NCI-H2107 treated with DMSO at 0.1 percent for 48 hours (cell line): ENCODE data around the gene NCKAP1.
A peak's percentile ranks its signal among the peaks of the same experiment; 100 is the strongest.
"Not testable (repeated sequence)": the region's sequence is repeated elsewhere in the genome, so short reads cannot be mapped to it uniquely, and the experiment has no call there.

Source experiments
- DNase-seq: peaks from one replicate; lab custom pipeline; 2025; ENCODE audit not compliant: unreplicated experiment; lab: John Stamatoyannopoulos, UW

Gene NCKAP1

DNA sequence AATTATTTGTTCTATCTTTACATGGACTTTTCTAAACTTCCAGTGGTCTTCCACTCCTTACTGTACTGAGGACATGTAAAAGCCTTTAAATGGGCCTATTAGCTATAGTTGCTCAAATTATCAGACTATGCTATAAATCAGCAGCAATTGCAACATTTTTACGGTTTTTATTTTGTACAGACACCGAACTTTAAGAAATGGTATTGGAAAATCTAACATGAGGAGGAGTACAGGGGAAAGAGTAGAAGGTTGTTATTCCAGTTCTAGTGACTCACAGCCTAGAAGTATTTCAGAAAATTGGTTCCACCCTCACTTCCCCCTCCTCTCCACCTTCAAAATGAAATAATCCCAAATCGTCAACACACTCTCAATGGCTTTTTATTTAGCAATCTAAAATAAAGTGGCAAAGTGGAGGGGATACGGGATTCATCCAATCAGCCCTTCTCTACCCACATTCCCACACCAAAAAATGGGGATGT lies 1.1 kb downstream of the NCKAP1 start:
- DNase-seq = peak; percentile 25

DNA sequence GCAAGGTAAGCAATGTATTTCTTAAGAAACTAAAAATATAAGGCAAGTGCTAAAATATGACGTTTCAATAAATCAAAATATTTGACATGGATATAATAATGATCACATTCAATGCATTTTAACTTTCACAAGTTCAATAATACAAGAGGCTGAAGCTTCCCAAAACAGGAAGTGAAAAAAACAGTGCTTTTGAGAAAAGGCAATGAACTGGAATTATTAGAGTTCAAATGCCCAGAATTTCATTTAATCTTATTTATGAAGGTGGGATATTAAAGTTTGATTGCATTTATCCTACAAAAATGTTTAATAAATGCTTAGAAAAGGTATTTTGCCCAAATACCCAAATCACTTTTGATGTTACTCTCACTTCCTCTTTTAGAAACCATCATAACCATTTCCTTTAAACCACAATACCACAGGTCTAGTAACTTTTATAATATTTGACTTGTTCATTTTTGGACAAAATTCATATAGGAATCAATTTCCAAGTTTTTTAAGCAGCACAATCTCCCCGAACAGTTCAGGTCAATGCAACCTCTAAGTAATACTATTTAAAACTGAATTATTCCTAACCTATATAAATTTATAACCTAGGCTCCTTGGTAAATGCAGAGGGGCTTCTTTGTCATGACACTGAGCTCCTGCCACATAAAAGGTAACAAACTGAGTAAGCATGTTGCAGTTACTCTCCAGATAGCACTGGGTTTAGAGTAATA lies 2.1 kb downstream of the NCKAP1 start:
- DNase-seq = no peak

DNA sequence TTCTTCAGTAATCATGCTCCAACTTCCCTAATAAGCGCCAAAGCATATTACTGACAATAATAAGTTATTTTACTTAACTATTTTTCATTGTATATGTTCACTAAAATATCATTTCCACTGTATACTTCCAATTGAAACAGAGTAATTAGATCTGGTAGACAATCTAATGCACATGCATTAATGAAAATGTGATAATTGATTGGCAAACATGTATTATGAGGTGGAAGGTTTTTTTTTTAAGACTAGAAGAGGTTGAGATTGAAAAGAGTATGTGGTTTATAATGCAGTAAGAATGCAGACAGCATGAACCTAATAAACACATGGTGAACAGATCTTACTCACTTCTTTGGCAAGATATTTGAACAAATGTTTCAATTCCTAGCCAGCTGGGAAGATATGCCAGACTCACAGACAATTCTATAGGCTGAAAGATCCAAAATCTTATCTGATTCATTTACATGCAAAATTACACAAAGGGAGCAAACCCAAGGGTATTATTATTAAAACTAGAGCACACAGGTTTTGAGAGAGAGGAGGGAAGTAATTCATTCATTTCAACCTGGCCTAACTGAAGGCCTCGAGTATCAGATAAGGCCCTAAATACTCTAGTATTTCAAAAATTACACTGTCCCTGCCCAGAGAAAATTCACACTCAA lies 2.8 kb downstream of the NCKAP1 start:
- no peak for DNase-seq

DNA sequence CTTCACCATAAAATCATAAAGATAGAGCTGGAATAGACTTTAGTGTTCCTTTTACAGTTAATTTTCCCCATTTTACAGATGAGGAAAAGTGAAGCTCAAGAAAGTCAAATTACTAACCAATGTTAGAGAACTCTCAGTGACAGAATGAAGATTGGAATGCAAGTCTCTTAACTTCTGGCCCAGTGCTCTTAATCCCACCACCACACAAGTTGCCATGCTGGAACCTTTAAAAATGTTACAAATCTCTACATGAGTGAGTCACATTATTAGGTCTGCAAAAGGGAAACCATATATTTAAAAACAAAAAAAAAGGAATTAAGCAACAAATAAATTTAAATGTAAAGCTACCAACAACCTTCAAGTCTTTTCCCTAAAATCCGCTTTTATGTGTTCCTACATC lies 3.5 kb downstream of the NCKAP1 start:
- no peak for DNase-seq

DNA sequence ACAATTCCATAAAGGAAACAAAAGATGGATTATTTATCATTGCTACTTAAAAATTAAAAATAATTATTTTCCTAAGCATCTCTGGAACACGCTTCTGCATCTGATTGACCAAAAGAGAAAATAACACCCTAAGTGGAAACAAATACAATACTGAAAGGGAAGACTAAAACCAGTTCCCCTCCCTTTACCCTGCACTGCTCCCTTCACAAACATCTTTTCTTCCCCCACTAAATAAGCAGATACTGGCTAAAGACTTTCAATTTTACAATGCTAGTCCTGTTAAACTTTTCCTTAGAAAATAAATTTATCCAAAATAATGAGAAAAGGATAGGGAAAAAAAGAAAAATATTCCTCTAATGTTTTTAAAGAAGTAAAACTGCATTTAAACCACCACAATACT lies 4.3 kb downstream of the NCKAP1 start:
- no peak for DNase-seq

DNA sequence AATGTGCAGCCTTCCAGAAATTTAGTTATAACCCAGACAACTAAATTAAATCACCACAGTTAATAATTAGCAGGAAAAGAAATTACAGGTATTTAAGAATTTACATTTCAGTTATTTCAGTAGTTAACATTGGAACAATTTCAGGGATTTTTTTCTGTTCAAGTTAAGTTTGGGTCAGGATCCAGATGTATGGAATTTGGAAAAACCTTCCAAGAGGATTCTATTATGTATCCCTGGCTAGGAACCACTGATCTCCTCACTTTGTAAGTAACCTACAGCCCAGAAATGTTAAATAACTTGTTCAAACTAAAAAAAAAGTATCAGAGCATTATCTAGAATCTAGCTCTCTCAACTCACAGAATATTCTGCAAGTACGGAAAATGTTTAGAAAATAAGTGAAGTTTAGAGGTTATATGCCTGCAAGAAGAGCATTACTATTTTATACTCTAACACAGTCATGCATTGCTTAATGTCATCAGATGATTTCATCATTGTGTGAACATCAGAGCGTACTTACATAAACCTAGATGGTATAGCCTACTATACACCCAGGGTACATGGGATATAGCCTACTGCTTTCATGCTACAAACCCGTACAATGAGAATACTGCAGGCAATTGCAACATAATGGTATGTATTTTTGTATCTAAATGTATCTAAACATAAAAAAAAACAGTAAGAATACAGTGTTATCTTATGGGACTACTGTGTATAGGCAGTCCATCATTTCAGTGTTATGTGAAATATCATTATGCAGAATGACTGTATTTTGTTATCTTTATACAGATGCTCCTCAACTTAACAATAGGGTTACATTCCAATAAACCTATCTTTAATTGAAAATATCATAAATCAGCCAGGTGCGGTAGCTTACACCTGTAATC lies 6.1 kb downstream of the NCKAP1 start:
- no peak for DNase-seq

DNA sequence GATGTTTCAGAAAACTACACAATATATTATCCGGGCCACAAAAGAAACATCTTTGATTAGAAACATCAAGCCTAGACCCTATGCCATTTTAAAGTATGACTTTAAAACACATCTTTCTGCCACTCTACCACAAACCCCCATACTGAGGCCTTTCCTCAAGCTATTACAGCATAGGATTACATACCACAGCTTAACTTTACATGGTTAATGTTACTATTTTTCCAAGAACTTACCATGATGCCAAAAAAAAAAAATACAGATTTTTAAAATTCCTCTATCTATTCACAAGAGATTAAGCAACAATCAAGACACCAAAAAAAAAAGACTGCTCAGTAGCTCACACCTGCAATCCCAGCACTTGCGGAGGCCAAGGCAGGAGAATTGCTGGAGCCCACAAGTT lies 9.0 kb downstream of the NCKAP1 start:
- DNase-seq = no peak

DNA sequence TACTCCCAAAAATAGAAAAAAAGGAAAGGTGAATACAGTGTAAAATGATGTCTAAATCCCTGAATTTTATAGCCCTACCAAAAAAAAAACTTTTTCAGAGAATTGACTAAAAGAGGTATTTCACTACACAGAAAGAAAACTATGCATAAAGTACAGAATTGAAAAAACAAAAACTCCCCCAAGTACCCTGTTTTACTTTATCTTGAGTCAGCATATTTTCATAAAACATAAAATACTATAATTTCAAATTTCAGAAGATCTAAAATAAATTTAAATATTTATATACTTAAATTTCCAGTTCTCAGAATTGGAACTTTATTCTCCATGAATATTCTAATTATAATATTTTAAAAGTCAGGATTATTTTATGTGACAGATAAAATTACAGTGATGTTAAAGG lies 10.1 kb downstream of the NCKAP1 start:
- DNase-seq = no peak

DNA sequence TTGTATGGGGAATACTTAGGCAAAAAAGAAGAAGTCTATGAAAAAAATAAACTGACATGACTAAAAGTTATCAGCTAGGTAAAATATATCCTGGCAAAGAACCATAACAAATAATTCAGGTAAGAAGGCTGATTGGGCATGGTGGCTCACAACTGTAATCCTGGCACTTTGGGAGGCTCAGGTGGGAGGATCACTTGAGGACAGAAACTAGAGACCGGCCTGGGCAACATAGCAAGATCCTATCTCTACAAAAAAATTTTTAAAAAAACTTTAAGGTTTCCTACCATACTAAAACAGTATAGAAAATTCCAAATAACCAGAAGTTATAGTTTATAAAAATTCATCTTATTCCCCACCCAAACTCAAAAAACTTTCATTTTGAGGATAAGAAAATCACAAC lies 10.8 kb downstream of the NCKAP1 start:
- no peak for DNase-seq

DNA sequence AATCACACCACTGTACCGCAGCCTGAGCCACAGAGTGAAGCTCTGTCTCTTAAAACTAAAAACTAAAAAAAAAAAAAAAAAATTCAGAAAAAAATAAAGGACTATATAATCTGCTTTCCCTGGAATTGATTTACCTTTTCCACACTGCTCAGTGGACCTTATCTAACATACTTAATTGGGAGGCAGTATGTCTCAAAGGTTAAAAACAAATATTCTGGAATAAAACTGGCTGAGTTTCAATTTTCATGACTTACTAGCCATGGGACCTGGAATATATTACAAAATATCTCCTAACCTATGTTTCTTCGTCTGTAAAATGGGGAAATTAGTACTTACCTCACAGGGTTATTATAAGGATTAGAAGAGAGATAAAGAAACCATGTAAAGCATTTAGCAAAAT lies 11.8 kb downstream of the NCKAP1 start:
- DNase-seq = no peak

DNA sequence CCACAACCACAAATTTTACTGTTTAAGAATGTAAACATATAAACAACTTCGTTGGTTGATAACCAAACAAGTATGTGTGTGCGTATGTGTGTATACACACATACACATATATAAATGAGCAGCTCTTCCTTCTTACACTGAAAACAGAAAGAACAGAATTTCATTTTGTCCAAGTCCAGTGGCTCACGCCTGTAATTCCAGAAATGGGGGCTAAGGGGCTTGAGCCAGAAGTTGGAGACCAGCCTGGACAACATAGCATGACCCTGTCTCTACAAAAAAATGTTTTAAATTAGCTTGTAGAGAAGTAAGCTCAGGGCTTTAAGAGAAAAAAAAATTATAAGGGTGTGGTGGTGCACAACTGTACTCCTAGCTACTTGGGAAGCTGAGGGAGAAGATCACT lies 12.3 kb downstream of the NCKAP1 start:
- DNase-seq = no peak

DNA sequence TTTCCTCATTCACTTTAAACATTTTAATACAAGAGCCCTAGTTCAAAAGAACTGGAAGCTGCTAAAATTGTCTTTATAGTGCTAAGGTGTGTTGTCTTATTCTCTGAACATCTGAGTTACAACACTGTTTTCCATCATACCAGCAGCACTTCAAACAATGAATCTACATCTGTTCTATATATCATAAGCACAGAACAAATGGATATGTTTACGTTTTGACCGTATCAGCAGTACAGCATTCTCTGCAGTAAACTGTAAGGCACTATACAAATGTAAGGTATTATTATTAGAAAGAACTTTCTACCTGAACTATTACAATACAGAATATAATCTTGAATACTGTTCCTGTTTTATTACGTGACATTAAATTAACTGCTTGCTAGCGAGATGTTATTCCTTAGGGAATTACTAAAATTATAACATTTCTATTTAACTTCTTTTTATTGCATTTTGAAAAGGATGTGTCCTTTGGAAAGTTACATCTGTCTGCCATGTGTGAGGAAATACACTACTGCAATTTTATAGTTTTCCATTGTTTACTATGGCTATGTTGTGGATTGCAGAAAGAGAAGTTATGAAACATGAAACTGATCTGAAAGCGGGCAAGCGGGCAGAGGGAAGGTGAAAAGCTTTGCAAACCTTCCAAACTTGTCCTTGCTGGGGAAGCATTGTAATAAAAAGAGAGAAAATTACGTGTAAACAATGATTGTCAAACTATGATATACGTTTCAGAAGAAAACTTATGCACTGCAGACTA lies 13.7 kb downstream of the NCKAP1 start:
- no peak for DNase-seq

DNA sequence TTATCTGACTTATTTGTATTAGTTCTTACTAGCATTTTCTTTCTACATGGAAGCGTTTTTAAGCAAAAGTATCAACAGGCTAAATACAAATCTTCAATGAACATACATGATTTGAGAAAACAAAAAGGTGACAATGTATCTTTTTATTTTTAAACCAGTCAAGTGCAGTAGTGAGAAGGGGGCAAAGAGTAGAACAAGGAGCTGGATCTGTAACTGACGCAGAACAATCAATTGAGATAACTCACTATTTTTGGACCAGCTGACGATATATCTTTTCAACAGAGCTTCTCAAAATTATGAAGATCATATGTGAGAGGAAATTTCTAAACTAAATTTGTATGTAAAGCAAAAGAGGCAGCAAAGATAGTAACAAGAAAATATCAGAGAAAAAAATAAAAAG lies 15.5 kb downstream of the NCKAP1 start:
- DNase-seq = no peak

DNA sequence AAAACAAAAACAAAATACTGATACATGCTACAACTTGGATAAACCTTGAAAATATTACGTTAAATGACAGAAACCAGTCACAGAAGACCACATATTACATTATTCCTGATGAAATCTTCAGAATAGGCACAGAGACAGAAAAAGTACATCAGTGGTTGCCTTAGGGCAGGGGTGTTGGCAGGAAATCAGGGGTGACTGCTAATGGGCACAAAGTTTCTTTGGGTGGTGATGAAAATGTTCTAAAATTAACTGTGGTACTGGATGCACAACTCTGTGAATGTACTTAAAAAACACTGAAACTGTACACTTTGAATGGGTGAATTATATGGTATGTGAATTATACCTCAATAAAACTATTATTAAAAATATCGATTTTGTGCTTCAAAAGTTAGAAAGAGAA lies 16.6 kb downstream of the NCKAP1 start:
- no peak for DNase-seq

DNA sequence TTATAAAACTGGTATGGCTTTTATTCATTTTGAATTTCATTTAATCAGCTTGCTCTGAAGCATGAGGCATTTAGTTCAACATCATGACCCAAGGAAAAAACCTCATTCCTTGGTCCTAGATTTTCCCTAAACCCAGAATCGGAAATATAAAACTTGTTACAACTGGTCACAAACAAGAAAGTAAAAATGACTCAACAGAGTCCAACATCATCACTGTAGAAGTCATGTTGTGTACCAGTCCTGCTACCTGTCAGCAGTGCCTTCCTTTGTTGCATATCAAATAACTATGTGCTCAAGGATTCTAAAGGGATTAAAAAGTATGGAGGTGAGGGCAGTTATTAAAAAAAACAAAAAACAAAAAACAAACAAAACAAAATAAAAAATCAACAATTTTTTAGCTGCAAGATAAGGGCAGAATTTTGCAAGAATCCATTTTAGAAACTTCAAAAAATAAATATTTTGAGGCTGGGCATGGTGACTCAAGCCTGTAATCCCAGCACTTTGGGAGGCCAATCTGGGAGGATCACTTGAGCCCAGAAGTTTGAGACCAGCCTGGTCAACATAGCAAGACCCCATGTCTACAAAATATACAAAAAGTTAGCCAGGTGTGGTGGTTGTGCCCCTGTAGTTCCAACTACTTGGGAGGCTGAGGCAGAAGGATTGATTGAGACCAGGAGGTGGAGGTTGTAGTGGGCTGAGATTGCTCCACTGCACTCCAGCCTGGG lies 18.4 kb downstream of the NCKAP1 start:
- DNase-seq = no peak

DNA sequence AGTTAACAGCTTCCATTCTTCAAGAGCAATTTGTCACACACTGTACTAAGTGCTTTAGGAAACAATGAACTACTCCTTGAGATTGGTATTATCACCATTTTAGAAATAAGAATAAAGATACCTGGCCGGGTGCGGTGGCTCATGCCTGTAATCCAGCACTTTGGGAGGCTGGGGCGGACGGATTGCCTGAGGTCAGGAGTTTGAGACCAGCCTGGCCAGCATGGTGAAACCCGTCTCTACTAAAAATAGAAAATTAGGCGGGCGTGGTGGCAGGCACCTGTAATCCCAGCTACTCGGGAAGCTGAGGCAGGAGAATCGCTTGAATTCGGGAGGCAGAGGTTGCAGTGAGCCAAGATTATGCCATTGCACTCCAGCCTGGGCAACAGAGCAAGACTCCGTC lies 20.4 kb downstream of the NCKAP1 start:
- not testable (repeated sequence) for DNase-seq

DNA sequence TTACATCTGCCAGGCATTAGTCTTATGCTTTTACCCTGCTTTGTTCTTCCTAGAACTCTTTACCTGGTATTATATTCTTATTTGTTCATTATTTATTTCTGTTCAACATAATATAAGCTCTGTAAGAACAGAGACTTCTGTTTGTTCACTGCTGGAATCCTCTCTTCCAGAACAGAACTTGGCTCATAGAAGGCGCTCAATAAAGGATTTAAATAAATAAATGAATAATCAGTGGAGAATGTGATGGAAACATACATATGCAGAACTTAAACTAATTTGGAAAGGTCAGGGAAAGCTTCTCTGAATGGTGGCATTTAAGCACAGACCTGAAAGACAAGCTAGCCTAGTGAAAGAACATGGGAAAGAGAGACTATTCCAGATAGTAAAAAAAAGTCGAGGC lies 24.3 kb downstream of the NCKAP1 start:
- DNase-seq = no peak

DNA sequence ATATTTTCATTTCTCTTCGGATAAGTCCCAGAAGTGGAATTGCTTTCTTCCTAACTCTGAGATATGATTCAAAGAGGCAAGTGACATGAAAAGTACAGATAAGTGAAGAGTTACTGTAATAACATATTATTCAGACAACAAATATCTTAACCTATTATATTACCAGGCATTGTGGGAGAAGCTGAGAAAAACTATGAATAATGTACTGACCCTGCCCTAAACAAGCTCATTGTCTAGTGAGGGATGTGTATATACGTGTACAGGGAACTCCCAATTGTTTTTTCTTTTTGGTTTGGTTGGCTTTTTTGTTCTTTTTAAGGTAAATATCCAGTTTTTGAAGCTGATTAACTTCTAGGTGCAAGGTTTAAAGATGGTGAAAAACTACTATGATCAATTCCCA lies 26.5 kb downstream of the NCKAP1 start:
- DNase-seq = no peak

DNA sequence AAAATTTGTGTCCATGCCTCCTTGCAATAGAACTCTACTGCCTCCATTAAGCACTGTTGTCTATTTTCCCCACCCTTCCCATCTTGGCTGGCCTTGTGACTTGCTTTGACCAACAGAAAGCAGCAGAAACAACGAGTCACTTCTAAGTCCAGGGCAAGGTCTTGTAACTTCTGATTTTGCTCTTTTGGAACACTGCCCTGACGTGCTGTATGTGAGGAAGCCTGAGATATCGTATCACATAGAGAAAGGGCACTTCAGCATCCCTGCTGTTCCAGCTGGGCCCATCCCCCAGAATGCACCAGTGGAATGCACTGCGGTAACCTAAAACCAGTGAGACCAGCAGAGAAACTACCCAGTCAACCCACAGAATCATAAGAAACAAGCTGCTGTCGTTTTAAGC lies 28.1 kb downstream of the NCKAP1 start:
- DNase-seq = peak; percentile 37

DNA sequence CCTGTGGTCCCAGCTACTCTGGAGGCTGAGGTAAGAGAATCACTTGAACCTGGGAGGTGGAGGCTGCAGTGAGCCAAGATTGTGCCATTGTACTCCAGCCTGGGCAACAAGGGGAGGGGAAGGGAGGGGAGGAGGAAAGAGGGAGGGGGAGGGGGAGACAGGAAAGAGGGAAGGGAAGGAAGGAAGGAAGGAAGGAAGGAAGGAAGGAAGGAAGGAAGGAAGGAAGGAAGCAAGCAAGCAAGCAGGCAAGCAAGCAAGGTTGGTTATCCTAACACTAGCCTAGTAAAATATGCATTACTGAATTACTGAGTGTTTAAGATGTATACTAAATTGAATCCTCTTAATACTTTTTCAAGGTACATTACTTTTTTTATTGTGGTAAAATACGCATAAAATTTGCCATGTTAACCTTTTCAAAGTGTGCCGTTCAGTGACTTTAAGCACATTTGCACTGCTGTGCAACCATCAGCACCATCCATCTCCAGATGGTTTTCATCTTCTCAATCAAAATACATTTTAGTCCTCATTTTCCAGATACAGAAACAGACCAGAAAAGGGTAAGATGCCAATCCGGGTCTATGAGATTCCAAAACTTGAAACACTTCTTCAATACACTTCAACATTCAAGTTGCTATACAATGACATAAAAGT lies 28.9 kb downstream of the NCKAP1 start:
- no peak for DNase-seq
